HPDE6-E6E7 (cell line): ENCODE results near the gene TTC28.
"Not testable (repeated sequence)": the region's sequence is repeated elsewhere in the genome, so short reads cannot be mapped to it uniquely, and the experiment has no call there.

Experiments used
- DNase-seq: peaks from one replicate; pipeline ENCODE4 v3.0.0; 2011; ENCODE audit warnings: missing footprints; ENCODE audit errors: extremely low spot score

Gene TTC28

DNA sequence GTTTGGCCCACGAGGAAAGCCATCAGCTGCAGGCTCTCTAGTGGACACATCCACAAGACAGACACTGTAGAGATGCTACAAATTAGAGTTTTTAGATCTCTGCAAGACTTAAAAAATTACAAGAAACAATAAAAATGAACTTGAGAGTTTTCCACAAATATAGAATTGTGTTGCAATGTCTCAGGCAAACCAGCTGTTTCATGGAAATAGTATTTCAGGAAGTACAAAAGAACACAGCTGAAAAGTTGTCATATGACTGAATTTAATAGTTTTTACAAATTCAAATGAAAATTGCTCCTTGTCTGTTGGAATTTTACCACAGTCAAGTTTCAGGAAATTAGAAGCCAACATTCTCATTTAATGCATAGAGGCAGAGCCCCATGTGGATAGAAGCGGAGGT, 576.0 kb downstream of the TTC28 start:
- no peak for DNase-seq

DNA sequence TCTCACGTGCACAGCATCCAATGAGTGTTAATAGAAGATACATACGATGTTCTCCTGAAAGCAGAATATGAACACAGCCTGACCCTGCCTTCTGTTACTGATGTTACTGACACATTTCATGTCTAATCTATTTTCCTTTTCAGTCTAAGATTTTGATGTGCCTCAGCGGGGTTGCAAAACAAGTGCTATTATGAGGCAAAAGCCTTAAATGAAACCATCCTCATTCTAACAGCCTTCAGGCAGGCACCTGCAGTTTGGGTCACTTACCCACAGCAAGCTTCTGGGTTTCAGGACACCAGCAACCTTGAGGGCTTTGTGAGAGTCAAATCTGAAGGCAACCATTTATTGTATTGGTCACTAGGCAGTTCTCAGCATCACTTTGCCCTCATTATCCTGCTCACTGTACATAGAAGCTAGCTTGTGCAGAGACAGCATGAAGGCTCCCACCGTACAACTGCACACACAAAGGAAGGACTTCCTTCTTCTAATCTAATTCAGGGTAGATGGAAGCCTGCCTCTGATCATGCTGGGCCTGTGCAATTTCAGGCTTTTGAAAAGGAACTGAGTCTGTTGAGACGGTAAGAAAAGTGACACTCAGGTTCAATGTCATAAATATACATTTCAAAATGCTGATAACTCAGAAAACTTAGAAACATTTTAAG, 577.4 kb downstream of the TTC28 start:
- DNase-seq, result no peak

DNA sequence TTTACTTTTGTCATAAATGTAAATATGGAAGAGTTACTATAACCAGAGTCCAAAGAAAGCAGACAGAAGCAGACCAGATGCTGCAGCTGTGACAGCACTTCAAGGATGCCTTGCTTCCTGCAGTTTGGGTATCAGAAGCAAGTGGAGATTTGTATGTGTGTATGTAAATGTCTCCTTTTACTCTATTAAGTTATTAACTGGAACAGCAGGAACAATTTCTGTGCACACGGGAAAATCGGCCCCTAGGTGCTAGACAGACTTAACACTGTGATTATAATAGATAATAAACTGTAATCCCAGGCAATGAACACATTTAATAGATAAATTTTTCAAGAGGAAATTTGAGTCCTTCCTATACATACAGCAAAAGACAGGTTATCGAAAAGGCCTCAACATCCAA, 582.0 kb downstream of the TTC28 start:
- no peak for DNase-seq

DNA sequence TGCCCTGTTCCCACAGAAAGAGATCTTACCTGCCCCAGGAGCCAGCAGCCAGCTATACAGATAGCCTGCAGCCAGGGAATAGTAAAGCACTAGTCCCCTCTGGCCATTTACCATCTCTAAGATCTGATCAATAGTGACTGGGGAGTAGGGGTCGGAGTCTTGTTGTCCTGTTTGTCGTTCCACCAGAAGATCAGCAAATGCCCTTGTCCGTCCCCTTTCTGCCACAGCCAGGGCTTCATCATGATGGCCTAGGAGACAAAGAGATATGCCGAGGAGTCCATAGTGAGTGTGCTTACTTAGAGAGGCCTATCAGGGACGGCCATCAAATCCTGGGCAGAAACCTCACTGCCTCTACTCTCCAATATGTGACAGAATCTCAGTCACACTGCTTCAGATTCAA, 583.5 kb downstream of the TTC28 start:
- no peak for DNase-seq

DNA sequence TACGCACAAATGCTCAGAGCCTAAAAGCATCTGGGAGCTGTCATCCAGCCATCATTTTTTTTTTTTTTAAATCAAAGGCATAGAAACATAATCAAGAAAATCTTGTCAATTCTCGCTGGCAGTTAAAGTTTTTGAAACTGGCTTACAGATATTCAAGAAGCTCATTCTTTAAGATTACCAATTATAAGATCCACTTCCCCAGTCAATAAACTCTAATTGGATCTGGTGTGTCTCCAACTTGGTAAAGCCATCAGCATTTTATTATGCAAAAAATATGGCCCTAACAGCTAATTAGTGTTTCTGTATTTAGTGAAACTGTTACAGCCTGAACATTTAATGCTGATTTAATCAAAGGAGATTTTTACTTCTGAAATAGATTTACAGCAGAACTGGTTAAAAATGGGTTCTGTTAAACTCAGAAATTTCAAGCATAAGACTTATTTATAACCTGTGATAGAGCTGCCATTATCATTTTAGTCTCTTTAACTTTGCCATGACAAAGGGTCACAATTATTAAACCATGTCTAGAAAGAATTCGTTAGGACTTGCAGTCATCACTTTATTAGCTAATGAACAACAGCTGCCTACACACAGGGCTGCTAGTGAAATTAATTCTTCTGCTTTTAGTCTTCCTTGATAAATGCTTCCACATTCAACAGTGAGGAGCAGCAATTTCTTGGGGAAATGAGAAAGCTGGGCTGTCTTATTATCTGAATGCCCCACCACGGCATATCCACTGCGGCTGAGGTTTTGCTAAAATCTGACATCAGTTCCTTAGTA, 584.1 kb downstream of the TTC28 start:
- no peak for DNase-seq

DNA sequence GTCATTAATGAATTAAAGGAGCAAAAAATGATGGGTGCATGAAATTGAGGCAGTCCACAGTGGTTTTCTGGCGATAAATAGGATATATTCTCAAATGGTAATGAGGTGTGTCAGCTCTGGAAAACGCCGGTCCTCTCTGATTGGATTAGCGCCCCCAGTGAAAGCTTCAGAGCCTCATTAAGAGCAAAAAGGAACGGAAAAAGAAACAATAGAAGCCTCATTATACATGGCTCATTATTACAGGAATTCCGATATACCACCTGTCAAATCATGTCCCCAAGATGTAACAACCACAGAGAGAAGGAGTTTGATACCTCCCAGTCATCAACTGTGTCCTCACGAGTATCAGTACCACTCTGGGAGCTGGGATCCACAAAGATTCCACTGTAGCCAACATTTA, 584.9 kb downstream of the TTC28 start:
- no peak for DNase-seq

DNA sequence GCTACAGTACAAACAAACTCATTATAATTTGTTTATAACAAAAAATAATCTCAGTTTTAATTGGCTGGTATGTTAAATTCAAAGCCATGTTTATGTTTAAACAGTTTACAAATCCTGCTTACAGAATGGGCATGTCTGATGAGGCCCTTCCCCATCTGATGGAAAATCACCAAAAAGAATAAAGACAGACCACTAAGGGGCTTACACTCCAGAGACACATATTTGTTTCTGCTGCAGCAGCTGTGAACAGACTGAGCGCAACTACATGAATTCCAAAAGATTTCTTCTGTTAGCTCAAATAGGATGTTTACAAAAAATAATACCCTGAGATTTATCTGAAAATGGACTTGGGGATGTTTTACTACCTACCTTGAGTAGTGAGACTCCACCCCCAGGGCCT, 585.9 kb downstream of the TTC28 start:
- no peak for DNase-seq

DNA sequence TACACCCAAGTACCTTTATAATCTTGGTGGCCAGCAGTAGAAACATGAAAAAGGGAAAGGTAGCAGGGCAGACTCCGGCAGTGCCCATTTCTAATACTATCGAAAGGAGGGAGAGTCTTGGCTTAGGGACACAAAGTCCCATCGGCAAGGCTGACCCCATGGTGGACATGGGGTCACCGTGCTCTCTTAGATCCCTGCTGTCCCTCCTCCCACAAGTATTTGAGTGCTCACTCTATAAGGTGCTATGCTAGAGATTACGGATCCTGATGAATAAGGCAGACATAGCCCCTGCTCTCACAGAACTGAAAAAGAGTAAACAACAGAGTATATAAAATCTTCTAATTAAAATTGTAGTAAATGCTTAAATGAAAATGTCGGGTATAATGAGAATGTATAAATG, 588.2 kb downstream of the TTC28 start:
- no peak for DNase-seq

DNA sequence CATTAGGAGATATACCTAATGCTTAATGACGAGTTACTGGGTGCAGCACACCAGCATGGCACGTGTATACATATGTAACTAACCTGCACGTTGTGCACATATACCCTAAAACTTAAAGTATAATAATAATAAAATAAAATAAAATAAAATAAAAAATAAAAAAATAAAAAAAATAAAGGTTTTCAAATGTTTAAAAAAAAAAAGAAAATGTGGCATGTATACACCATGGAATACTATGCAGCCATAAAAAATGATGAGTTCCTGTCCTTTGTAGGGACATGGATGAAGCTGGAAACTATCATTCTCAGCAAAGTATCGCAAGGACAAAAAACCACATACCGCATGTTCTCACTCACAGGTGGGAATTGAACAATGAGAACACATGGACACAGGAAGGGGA, 590.1 kb downstream of the TTC28 start:
- not testable (repeated sequence) for DNase-seq

DNA sequence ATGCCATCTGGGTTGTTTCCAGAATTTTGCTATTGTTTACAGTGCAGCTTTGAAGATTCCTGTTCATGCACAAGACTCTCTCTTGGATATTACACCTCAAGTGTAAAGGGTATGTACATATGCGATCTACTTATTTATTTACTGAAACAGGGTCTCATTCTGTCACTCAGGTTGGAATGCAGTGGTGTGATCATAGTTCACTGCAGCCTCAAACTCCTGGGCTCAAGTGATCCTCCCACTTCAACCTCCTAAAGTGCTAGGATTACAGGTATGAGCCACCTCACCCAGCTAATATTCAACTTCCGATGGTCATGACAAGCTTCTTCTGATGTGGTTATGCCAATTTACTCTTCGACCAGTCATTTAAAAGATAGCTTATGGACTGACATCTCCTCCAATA, 602.5 kb downstream of the TTC28 start:
- no peak for DNase-seq

DNA sequence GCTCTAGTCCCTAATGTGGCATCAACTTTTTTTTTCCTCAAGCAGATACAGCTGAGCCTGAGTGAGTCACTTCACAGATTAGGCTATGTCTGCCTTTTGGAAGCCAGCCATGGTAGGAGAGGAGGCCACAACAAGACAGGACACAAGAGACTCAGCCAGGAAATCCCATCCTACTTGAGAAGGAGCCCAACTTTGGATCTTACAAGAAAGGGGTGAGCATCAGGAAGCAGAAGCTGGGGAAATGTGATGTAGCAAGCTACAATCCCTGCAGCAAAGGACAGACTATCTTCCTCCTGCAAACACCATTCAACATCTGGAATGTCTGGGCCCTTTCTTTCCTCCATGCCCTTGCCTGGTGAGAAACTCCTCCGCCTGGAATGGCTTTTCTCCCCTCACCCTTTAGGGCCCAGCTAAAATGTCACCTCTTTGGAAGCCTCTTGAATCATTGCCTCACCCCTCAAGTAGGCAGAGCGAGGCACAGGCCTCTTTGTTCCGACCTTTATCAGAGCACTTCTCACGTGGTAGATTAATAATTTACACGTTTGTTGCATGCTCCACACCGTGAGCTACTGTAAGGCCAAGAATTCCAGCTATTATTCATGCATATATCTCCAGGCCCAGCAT, 604.2 kb downstream of the TTC28 start:
- DNase-seq, result peak; percentile 31

DNA sequence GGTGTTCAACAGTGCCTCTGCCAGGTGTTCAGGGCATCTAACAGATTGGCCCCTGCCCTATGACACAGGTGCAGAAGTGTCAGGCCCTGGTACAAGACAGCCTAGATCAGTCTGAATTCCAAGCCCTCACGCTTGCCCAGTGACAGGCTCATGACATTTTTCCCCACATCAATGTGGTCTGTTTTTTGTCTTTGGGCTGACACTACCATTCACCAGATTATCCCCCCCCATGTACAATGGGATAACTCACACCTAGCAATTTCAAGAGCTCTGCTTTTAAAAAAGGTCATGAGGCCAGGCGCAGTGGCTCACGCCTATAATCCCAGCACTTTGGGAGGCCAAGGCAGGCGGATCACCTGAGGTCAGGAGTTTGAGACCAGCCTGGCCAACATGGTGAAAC, 605.1 kb downstream of the TTC28 start:
- no peak for DNase-seq

DNA sequence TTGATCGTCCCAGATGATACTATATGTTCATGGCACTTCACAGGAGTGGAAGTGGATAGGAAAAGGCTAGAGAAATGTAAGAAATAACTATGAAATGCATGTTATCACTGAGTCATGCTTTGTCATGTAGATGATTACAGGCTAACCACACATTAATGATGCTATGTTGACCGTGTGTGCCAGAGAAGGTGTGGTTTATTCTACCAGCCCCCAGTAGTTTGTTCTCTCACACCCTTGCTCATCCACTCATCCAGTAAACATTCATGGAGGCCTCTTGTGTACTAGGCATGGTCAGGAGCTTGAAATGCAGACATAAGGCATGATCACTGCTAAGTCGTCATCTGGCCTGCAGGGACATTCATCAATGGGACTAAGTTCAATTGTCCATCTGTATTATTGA, 607.6 kb downstream of the TTC28 start:
- no peak for DNase-seq

DNA sequence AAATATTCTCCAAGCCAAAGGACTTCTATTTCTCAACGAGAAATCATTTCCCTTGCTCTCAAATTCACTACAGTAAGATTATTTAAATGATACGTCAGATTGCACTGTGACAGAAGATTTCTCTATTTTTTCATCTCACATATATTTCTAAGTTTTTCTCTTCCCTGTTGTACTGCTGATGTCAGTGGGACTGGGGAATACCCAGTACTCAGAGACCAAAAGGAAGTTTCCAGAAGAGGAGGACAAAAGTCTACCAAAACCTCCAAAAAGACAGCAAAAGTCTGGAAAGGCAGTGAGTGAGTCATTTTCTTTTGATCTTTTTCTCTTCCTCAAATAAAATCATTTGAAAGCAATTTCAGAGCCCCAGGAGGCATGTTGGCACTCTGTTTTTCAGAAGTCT, 610.8 kb downstream of the TTC28 start:
- DNase-seq, result no peak

DNA sequence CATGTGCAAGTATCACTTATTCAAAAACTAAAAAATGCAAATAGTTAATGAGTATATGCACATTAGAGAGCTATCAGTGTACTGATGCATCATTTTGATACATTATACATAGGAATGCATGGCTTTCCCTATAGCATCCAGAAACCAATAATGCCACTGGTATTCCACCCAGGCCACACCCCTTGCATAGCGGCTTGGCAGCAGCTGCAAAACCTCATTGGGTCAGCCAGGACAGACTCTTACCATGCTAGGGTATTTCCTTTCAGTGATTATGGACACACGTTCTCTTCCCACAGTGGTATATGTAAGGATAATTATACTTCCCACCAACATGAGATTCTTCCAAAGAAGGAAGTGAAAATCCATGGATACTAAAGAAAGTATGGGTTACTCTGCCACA, 614.7 kb downstream of the TTC28 start:
- no peak for DNase-seq

DNA sequence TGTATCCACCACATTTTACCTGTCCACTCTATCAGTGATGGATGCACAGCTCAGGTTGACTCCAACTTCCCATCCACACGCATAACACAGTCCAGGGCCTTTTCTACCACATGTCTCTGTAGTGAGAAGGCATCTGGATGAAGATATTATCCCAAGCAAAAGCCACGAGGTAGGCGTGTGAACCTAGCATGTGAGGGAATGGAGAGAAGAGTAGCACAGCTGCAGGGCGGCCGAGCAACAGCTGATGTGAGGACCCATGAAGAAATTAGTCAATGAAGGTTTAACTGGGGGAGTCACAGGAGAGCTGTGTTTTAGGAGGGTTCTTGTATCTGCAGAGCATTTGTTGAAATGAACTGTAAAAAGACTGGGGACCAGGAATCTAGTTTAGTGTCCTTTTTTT, 616.0 kb downstream of the TTC28 start:
- DNase-seq, result no peak

DNA sequence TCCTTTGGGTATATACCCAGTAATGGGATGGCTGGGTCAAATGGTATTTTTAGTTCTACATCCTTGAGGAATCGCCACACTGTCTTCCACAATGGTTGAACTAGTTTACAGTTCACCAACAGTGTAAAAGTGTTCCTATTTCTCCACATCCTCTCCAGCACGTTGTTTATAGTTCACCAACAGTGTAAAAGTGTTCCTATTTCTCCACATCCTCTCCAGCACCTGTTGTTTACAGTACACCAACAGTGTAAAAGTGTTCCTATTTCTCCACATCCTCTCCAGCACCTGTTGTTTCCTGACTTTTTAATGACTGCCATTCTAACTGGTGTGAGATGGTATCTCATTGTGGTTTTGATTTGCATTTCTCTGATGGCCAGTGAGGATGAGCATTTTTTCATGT, 619.0 kb downstream of the TTC28 start:
- not testable (repeated sequence) for DNase-seq

DNA sequence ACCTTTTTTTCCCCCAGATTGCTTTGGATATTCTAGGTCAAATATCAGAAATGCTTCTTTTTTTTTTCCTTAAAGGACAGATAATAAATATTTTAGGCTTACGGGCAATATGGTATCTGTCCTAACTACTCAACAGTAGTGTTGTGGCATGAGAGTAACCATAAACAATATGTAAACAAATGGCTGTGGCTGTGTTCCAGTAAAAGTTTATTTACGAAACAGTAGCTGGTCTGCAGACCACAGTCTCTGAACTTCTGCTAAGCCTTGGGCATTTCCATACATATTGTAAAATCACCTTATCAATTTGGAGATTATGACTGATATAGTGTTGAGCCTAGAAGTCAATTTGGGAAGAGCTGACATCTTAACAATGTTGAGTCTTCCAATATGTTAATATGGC, 621.6 kb downstream of the TTC28 start:
- no peak for DNase-seq

DNA sequence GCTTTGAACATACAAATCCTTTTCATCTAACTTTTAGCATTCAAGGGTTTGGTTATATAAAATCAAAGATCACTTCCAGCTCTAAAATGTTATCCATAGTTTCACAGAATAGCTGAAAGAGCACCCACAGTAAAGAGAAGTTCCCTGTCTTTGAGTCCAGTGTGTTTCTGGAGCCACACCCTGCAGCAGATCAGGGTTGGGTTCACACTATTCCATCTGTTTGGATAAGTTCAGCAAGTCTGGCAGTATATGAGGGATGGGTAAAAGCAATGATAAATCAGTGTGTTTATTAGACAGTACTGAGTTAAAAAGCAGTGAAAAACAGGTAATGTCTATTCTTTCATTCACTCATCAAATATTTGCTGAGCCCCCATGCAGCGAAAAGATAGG, 624.8 kb downstream of the TTC28 start:
- DNase-seq, result no peak

DNA sequence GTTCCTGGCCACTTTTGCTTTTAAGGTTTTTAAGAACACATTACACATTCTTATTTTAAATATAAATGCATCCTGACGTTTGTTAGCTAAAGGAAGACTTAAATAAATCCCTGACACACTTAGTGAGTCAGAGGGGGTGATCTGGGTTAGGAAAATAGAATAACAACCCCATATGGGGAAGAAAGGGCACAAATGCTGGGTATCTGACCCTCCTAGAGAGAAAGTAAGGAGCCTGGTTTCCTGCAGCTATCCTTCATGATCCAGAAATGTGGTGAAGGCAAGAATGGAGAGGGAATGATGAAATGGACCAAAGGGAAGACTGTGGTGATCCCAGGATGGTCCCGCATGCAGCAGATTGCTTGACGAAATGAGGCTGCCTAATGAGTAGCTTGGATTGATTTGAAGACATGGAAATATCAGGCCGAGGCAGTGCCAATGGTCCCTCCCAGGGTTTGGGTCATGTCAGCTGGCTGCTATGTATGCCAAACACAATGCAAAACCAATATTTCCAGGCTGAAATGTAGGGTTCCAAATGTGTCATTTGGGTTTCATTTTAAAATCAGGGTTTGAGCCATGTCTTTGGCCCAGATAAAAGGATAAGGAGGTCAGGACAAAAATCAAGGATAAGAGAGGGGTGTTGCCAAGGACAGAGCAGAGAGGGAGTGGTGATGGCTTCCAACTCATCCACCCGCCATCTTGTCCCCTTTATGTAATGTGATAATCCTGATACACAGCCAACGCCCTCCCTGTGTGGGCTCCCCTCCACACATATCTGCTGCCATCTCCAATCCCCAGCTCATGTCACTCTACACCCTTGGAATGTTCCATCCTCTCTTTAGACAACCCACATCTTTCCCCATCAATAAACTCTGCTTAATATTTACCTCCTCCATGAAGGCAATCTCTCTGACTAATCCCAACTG, 625.5 kb downstream of the TTC28 start:
- no peak for DNase-seq

DNA sequence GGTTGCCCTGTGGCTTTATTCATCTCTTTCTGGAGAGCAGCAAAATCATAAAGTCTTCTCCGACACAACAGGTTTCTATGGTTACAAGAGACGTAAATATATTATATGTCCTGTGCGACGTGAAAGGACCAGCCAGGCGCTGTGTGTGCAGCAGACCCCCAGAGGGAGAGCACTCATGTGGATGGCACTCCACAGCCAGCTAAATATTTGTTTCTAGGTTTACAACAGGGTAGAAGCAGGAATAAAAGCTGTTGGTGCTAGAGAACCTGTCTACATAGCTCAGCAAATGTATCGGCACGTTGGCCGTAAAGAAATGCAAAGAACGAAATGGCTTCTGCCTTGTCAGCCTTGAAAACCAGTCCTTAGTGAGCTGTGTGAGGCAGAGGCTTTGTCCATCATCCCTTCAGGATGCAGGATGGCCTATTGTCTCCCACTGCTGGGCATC, 626.8 kb downstream of the TTC28 start:
- DNase-seq, result no peak

DNA sequence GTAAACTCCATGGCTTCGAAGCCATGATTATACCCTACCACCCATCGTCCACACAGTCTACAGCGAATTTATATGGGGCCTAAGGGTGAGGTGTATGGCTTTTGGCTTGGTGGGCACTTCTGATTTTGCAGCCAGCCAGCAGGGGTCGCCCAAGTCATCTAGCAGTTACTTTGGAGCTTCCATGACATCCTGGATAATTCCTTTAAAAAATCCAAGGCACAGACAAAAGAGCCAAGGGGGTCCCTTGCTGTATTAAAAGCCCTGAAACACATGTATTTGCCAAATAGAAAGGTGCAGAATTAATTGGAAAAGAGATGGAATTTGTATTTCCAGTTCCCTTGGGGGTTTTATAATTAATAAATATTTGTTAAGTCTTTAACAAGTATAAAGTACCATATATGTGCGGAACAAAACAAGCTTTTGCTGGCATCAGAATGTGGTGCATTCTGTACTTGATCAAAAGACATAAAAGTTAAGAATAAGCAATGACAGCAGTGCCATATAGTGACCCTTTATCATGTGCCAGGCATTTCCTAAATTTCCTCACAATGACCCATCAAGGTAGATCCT, 627.8 kb downstream of the TTC28 start:
- DNase-seq, result no peak
